Thoracic aorta (tissue), 2 donors: Measurements from ENCODE around the gene ATP2B1. TPM values are rescaled to one million over a fixed set of nuclear protein-coding genes. Genes with fewer than 3 reads are reported as not detected.

Experiments
- ATAC-seq: fragments of 150-250 bp; one replicate; pipeline ENCODE4 v1.8.0; 2017; ENCODE audit warnings: low read depth; ENCODE audit not compliant: insufficient number of reproducible peaks, low FRiP score
- DNase-seq: peaks from one replicate; pipeline ENCODE4 v3.0.0-alpha.2; 2020; ENCODE audit warnings: low spot score
- H3K27ac ChIP-seq, 2 donors: fragments of 200-600 bp; sonication (generic); 1 replicate in 1 of 2; 2 replicates in 1 of 2; pipeline ENCODE4 v1.5.1; 2016; ENCODE audit warnings: mild to moderate bottlenecking in 2 of 2, moderate library complexity in 2 of 2
- H3K27me3 ChIP-seq: fragments of 200-600 bp; sonication (generic); replicated peaks from 2 replicates; pipeline ENCODE4 v1.6.0; 2016; ENCODE audit warnings: mild to moderate bottlenecking; ENCODE audit not compliant: insufficient read depth
- H3K36me3 ChIP-seq: fragments of 200-600 bp; sonication (generic); one replicate; pipeline ENCODE4 v1.5.1; 2016
- H3K4me1 ChIP-seq, 2 donors: fragments of 200-600 bp; sonication (generic); 1 replicate in 1 of 2; 2 replicates in 1 of 2; pipeline versions ENCODE4 v1.5.1 to v1.6.0; 2016; ENCODE audit warnings: low read depth in 2 of 2, mild to moderate bottlenecking in 1 of 2; ENCODE audit not compliant: control insufficient read depth in 1 of 2
- H3K4me3 ChIP-seq: fragments of 200-600 bp; sonication (generic); 2 replicates; pipeline ENCODE4 v1.5.1; 2016; ENCODE audit warnings: mild to moderate bottlenecking
- H3K9me3 ChIP-seq: fragments of 200-600 bp; sonication (generic); 2 replicates; pipeline ENCODE4 v1.5.1; 2016
- total RNA-seq, 2 donors: library from RNA; depleted of rRNA; stranded (reverse); fragments of >200 nt; gene quantifications; one replicate each; pipeline versions ENCODE4 v1.1.0 to v1.2.3, GENCODE V29; 2016
- TF ChIP-seq, protein P1 (sequence below): fragments of 200-600 bp; sonication (generic); IDR thresholded peaks from one replicate; pipeline ENCODE4 v1.5.1; 2019; ENCODE audit warnings: antibody characterized with exemption

Gene ATP2B1
- total RNA-seq, 2 donors from 2014 or later: 17.7 to 21.2 TPM

DNA sequence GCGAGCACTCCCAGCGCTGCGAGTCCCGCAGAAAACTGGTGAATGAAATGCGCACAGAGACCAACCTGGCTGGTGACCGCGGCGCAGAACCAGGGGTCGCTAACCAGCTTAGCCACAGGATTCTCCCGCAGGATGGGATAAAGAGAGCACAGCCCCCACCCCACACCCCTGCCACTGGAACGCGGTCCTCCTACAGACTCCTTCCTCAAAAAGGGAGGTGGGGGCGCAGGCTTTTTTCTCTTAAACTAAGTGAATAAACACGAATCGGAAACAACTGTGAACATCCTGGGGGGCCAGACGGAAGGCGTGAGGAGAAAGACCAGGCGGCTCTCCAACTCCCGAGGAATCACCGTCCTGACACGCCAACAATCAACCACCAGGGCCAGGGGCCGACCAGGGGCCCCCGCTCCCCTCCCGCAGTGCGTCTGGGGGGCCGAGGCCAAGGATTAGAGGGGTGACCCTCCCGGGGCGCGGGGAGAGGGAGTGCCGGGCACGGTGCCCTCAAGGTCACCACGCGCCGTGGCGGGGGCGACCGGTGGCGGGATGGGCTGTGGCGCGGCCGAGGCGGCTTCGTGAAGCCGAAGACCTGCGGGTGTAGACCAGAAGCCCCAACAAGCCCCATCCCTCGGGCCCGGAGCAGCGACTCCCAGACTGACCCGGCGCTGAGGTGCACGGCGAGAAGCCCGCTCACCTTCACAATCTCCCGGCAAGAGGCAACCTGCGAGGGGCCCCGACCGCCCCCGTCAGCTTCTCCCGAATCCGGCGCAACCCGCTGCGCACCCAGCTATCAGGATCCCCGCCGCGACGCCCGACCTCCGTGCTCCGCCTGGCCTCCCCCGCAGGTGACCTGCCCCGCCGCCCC is 704 bp downstream of the ATP2B1 start:
- TF ChIP-seq, protein P1, sequence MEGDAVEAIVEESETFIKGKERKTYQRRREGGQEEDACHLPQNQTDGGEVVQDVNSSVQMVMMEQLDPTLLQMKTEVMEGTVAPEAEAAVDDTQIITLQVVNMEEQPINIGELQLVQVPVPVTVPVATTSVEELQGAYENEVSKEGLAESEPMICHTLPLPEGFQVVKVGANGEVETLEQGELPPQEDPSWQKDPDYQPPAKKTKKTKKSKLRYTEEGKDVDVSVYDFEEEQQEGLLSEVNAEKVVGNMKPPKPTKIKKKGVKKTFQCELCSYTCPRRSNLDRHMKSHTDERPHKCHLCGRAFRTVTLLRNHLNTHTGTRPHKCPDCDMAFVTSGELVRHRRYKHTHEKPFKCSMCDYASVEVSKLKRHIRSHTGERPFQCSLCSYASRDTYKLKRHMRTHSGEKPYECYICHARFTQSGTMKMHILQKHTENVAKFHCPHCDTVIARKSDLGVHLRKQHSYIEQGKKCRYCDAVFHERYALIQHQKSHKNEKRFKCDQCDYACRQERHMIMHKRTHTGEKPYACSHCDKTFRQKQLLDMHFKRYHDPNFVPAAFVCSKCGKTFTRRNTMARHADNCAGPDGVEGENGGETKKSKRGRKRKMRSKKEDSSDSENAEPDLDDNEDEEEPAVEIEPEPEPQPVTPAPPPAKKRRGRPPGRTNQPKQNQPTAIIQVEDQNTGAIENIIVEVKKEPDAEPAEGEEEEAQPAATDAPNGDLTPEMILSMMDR: no peak
- Histone ChIP-seq H3K9me3 (no peaks in the 10 kb centered on the region), H3K27ac (peak overlapping the region; percentile 94), H3K36me3 (no peaks in the 10 kb centered on the region), H3K4me1 (peaks cover 4 to 15% of the 10 kb centered on the region in 2 donors), H3K4me3 (peak overlapping the region; percentile 96), H3K27me3 (no peaks in the 10 kb centered on the region)
- DNase-seq: peak; percentile 3
- ATAC-seq: no peak

DNA sequence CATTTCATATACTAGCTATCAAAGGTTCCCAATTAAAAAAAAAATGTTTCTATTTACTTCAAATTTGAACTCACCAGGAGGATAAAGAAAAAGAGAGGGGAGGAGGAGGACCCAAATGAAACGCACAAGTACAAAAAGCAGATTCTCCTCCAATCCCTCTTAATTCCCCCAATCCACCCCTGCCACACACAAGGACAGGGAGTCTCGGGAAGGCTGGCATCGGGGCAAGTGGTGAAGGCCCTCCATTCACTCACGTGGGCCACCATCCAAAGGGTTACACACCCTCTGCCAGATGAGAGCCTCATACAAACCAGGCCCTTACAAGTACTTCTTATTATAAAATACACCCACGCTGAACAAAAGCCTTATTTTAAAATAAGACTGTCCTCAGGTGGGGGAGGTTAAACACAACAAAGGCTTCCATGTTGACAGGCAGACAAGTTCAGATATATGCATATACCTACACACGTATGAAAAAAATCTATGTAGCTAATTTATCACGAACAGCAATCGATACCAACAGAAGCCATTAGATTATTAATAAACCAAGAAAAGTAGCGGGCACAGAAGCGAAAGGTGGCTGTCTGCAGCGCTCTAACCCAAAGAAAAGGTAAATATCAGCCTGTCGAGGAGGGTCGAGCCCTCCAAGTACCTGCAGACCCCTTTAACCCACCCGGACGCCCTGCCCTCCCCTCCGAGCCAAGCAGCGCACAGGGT is 1.5 kb downstream of the ATP2B1 start:
- Histone ChIP-seq H3K27ac (no peak overlapping the region), H3K27me3 (no peaks in the 10 kb centered on the region), H3K9me3 (no peaks in the 10 kb centered on the region), H3K36me3 (no peaks in the 10 kb centered on the region), H3K4me3 (peak overlapping the region; percentile 96), H3K4me1 (peaks cover 4 to 15% of the 10 kb centered on the region in 2 donors)
- TF ChIP-seq, protein P1: no peak
- no peak for DNase-seq
- ATAC-seq: no peak

DNA sequence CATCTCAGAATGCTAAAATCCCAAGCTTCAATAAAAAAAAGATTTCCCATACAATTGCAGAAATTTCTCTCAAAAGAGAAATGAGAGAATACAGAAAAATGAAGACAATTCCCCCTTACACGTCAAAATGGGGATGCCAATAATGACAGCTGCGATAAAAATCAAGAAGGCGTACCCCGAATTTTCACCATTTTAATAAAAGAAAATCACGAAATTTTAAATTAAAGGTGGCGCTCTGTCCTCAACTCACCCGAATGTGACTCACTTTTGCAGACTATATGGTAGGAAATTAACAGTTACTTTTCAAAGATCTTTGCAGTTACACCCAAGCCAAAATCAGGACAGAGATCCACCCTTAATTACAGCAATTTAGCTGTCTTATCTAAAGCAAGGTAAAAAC is 2.1 kb downstream of the ATP2B1 start:
- Histone ChIP-seq H3K27ac (no peak overlapping the region), H3K27me3 (no peaks in the 10 kb centered on the region), H3K4me3 (no peak overlapping the region), H3K9me3 (no peaks in the 10 kb centered on the region), H3K4me1 (peaks cover 4 to 15% of the 10 kb centered on the region in 2 donors), H3K36me3 (no peaks in the 10 kb centered on the region)
- TF ChIP-seq, protein P1: no peak
- ATAC-seq: no peak
- no peak for DNase-seq

DNA sequence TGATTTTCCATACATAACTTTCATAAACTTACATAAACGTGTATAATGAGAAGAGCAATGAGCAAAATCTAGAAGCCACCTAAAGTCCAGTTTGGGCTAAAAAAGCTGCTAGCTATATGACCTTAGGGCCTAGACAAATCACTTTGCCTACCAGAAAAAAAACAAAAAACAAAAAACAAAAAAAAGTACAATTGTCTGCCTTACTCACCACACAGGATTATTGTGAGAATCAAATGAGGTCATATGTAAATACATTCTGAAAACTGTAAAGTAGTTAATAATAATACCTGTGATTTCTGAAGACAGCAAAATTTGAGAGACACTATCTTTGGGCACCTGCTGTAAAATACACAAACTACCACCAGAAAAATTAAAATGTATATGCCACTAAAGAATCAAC is 4.2 kb downstream of the ATP2B1 start:
- Histone ChIP-seq H3K4me3 (no peak overlapping the region), H3K4me1 (peaks cover 0 to 9% of the 10 kb centered on the region in 2 donors), H3K36me3 (no peaks in the 10 kb centered on the region), H3K27ac (no peak overlapping the region), H3K27me3 (no peaks in the 10 kb centered on the region), H3K9me3 (no peaks in the 10 kb centered on the region)
- TF ChIP-seq, protein P1: no peak
- DNase-seq (no peak), ATAC-seq (no peak)

DNA sequence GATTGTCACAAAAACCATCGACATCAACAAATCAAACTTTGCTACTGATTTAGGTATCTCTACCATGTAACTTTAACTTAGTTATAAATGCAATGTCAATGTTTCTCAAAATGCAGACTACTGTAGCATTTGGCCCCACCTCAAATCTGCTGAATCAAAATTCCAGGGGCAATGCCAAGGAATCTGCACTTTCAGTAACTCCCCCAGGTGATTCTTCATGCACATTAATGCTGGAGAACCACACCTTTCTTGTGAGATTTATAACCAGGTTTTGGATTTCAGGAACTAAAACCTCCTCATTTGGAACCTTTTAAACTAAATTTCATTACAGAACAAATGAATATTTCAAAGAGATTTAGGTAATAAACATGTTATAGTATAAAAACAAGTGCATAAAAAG is 4.9 kb downstream of the ATP2B1 start:
- no peak for ATAC-seq
- Histone ChIP-seq H3K27me3 (no peaks in the 10 kb centered on the region), H3K4me1 (peaks cover 0 to 9% of the 10 kb centered on the region in 2 donors), H3K9me3 (no peaks in the 10 kb centered on the region), H3K4me3 (no peak overlapping the region), H3K36me3 (no peaks in the 10 kb centered on the region), H3K27ac (no peak overlapping the region)
- no peak for DNase-seq
- TF ChIP-seq, protein P1: no peak
